ENCODE measurements around the gene GGA2.
"Not testable (repeated sequence)": the region's sequence is repeated elsewhere in the genome, so short reads cannot be mapped to it uniquely, and the experiment has no call there.

GGA2 gene

GRCh38 chr16:23502466-23502865 is 7.8 kb downstream of the GGA2 start:
- DNase-seq = no peak

GRCh38 chr16:23501291-23501690 is 9.0 kb downstream of the GGA2 start:
- DNase-seq = no peak

- no peak for DNase-seq
Observed at GRCh38 chr16:23500862-23501225, 9.4 kb downstream of the GGA2 start.

- no peak for DNase-seq
Observed at GRCh38 chr16:23500212-23500861, 10.0 kb downstream of the GGA2 start.

- no peak for DNase-seq
Observed at GRCh38 chr16:23499801-23500200, 10.5 kb downstream of the GGA2 start.

- DNase-seq = no peak
Observed at GRCh38 chr16:23498863-23499262, 11.4 kb downstream of the GGA2 start.

- no peak for DNase-seq
Observed at GRCh38 chr16:23497543-23497868, 12.8 kb downstream of the GGA2 start.

GRCh38 chr16:23496821-23497542 is 13.3 kb downstream of the GGA2 start:
- DNase-seq = no peak

GRCh38 chr16:23495671-23496070 is 14.6 kb downstream of the GGA2 start:
- DNase-seq = no peak

- DNase-seq = no peak
Observed at GRCh38 chr16:23494188-23494587, 16.1 kb downstream of the GGA2 start.

GRCh38 chr16:23491490-23492391 is 18.6 kb downstream of the GGA2 start:
- DNase-seq = no peak

- no peak for DNase-seq
Observed at GRCh38 chr16:23486480-23486879, 23.8 kb downstream of the GGA2 start.

GRCh38 chr16:23485841-23486240 is 24.5 kb downstream of the GGA2 start:
- no peak for DNase-seq

- no peak for DNase-seq
Observed at GRCh38 chr16:23485257-23485614, 25.1 kb downstream of the GGA2 start.

GRCh38 chr16:23484510-23485256 is 25.6 kb downstream of the GGA2 start:
- DNase-seq = no peak

GRCh38 chr16:23483492-23483891 is 26.8 kb downstream of the GGA2 start:
- not testable (repeated sequence) for DNase-seq

- DNase-seq = no peak
Observed at GRCh38 chr16:23482778-23483177, 27.5 kb downstream of the GGA2 start.

- no peak for DNase-seq
Observed at GRCh38 chr16:23480257-23480656, 30.0 kb downstream of the GGA2 start.

- no peak for DNase-seq
Observed at GRCh38 chr16:23479138-23479537, 31.2 kb downstream of the GGA2 start.

- no peak for DNase-seq
Observed at GRCh38 chr16:23478566-23478965, 31.7 kb downstream of the GGA2 start.

- DNase-seq = no peak
Observed at GRCh38 chr16:23476289-23476688, 34.0 kb downstream of the GGA2 start.

- no peak for DNase-seq
Observed at GRCh38 chr16:23469814-23470213, 40.5 kb downstream of the GGA2 start.

GRCh38 chr16:23466162-23466885 is 44.0 kb downstream of the GGA2 start:
- DNase-seq = no peak
